GM12872 (cell line): ENCODE data around the gene RYR3.

ENCODE experiments used
- CTCF ChIP-seq: IDR thresholded peaks from 3 replicates; pipeline ENCODE4 v1.5.1; 2011; ENCODE audit warnings: low read depth, mild to moderate bottlenecking, low read length, moderate library complexity; ENCODE audit not compliant: insufficient read depth

Gene RYR3

GRCh38 chr15:33738941-33739664 is 428.3 kb downstream of the RYR3 start:
- TF ChIP-seq CTCF: no peak

- TF ChIP-seq CTCF: no peak
Measured at GRCh38 chr15:33742306-33742705, 431.5 kb downstream of the RYR3 start.

- no peak for TF ChIP-seq CTCF
Measured at GRCh38 chr15:33742800-33743199, 432.0 kb downstream of the RYR3 start.

GRCh38 chr15:33746203-33746602 is 435.4 kb downstream of the RYR3 start:
- no peak for TF ChIP-seq CTCF

- no peak for TF ChIP-seq CTCF
Measured at GRCh38 chr15:33753012-33753411, 442.2 kb downstream of the RYR3 start.

GRCh38 chr15:33754242-33754641 is 443.5 kb downstream of the RYR3 start:
- TF ChIP-seq CTCF: no peak

- TF ChIP-seq CTCF: no peak
Measured at GRCh38 chr15:33756961-33757360, 446.2 kb downstream of the RYR3 start.
